Activated CD4-positive, alpha-beta T cell treated with anti-CD3 and anti-CD28 coated beads for 1 hour (primary cell): ENCODE data around the gene SCGB1D1.

Source experiments
- DNase-seq: peaks from one replicate; pipeline ENCODE4 v3.0.0-alpha.2; 2020

SCGB1D1 gene, protein sequence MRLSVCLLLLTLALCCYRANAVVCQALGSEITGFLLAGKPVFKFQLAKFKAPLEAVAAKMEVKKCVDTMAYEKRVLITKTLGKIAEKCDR

GRCh38 chr11:62190011-62190410, at the start of gene SCGB1D1:
Gene SCGB1D1, plus strand, starts transcription at chr11:62190216. Its CDS starts 69 bp downstream, at chr11:62190285.
- DNase-seq: no peak

GRCh38 chr11:62140304-62141110, 49.5 kb upstream of the SCGB1D1 start:
- no peak for DNase-seq

- DNase-seq: no peak
Measured at GRCh38 chr11:62141111-62142042, 48.6 kb upstream of the SCGB1D1 start.

- peak; percentile 4 for DNase-seq
Measured at GRCh38 chr11:62142043-62142375, 48.0 kb upstream of the SCGB1D1 start.

DNA sequence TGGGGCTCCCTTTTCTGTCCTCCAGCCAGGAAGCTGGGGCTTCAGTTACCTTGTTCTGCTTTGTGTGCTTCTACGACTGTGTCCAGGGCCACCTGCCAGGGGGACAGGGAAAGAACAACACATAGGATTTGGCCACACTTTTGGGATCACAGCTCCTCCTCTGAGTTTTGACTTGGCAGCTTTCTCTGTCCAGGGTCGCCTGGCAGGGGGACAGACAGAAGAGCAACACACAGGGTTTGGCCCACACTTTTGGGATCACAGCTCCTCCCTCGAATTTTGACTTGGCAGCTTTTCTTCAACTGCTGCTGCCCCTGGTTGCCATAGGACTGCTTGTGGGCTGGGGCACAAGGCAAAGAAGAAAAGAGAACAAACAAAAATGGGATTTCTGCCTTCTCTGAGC, 47.1 kb upstream of the SCGB1D1 start:
- peak; percentile 2 for DNase-seq

DNA sequence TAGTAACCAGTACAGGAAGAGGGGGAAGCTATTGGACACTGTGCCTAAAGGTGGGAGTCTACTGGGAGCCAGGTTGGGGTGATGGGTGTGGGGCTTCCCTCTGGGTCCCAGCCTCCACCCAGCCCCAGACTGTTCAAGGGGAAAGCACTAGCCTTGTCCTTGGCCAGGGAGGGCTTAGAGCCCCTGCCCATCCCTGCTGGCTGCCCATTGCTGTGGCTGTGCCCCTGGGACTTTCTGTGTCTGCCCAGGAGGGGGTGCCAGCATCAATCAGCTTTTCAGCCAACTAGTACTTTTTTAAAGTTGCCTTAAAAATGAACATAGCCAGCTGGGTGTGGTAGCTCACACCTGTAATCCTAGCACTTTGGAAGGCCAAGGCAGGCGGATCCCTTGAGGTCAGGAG, 46.3 kb upstream of the SCGB1D1 start:
- peak; percentile 3 for DNase-seq

GRCh38 chr11:62144641-62145255, 45.3 kb upstream of the SCGB1D1 start:
- DNase-seq: peak; percentile 2

GRCh38 chr11:62145261-62145871, 44.6 kb upstream of the SCGB1D1 start:
- no peak for DNase-seq

DNA sequence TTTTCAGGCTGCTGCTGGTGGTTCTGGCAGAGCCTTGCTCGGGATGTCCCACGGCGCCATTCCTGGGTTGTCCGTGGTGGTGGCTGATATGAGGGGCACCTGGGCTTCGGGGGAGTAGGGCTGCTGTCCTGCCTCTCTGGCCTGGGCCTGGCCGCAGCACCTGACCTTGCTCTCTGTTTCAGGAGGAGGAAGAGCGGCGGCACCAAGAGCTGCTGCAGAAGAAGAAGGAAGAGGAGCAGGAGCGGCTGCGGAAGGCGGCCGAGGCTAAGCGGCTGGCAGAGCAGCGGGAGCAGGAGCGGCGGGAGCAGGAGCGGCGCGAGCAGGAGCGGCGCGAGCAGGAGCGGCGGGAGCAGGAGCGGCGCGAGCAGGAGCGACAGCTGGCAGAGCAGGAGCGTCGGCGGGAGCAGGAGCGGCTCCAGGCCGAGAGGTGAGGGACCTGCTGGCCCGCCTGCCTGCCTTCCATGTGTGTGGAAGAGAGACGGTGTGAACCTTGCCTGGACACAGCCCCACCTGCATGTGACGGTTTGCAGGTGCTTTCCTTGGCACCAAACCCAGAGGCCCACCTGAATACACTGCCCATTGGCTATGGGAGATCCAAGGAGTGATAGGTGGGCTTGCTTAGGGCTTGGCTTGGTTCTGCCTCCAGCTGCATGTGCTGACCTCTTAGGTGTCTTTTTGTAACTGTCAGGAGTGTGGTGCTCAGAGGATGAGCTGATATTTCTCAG, 43.4 kb upstream of the SCGB1D1 start:
- DNase-seq: no peak

GRCh38 chr11:62147545-62147944, 42.5 kb upstream of the SCGB1D1 start:
- peak; percentile 5 for DNase-seq

DNA sequence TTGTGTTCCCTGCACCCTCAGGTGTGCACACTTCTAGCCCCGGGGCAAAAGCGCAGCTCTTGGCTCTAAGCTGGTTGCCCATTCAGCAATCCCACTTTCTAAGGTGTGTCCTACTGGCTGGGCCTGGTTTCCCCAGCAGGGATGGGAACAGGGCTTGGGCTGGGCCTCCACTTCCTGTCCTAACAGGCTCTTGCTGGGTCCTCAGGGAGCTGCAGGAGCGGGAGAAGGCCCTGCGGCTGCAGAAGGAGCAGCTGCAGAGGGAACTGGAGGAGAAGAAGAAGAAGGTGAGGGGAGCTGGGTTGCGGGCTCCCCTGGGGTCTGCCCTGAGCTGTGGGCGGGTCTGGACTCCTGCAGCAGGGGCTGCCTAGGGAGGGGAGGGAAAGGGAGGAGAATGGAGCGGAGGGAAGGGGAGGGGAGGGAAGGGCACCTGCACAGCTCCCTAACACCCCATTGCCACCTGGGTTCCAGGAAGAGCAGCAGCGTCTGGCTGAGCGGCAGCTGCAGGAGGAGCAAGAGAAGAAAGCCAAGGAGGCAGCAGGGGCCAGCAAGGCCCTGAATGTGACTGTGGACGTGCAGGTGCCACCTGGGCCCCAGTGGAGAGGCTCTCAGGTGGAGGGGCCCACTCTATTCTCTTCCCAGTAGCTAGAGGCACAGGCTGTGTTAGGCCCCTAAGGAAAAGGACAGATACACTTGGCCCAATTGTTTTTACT, 41.6 kb upstream of the SCGB1D1 start:
- DNase-seq: no peak

DNA sequence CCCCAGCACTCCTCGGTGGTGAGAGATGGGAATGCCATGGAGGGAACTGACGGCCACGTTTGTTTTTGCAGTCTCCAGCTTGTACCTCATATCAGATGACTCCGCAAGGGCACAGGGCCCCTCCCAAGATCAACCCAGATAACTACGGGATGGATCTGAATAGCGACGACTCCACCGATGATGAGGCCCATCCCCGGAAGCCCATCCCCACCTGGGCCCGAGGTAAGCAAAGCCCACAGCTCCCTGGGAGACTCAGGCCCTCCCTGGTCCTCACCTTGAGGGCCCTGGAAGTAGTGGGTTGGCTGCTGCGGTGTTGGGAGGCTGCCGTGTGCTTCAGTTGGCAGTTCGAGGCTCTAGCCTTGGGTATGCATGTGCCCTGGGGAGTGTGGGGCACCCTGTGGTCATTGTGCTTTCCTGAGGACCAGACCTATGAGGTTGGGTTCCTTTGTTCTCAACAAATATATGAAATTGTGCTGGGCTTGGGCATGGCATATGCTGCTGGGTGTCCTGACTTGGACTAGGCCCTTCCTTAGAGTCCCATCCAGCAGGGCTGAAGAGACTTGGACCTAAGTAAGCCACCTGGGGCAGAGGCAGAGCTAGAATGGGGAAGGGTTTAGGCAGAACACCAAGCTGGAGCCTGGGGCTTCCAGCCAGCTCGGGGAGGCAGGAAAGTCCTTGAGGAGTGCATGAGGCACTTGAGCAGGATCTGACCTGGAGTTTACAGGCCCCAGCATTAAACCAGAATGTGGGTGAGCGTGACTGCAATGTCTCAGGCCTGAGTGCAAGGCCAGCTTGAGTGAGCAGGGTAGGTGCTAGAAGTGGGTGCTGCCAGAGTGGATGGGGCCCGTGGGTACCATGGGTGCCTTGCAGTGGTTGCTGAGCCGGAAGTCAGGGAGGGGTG, 39.8 kb upstream of the SCGB1D1 start:
- peak; percentile 0 for DNase-seq

GRCh38 chr11:62150887-62151736, 38.9 kb upstream of the SCGB1D1 start:
- DNase-seq: no peak

DNA sequence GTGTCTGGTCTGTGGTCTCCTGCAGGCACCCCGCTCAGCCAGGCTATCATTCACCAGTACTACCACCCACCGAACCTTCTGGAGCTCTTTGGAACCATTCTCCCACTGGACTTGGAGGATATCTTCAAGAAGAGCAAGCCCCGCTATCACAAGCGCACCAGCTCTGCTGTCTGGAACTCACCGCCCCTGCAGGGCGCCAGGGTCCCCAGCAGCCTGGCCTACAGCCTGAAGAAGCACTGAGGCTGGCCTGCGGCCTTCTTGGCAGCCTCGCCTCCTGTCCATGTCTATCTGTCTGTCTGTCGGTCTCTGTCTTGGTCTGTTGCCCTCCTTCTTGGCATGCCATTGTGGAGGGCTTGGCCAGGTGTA, 38.3 kb upstream of the SCGB1D1 start:
- DNase-seq: no peak

GRCh38 chr11:62152245-62153086, 37.5 kb upstream of the SCGB1D1 start:
- no peak for DNase-seq

DNA sequence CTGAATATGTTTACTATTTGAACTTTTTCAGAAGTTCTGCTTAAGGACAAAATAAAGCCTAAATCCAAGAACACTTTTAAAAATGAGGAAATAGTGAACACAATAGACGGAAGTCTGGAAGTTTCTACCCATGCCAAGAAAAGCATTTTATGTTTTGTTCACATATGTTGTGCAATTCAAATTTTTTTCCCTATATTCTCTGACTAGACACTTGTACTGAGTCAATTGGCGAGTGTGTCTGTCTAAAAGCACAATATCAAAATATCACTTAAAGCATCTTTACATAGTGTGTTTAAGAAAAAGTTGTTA, 37.0 kb upstream of the SCGB1D1 start:
- no peak for DNase-seq

GRCh38 chr11:62153617-62154016, 36.4 kb upstream of the SCGB1D1 start:
- no peak for DNase-seq

DNA sequence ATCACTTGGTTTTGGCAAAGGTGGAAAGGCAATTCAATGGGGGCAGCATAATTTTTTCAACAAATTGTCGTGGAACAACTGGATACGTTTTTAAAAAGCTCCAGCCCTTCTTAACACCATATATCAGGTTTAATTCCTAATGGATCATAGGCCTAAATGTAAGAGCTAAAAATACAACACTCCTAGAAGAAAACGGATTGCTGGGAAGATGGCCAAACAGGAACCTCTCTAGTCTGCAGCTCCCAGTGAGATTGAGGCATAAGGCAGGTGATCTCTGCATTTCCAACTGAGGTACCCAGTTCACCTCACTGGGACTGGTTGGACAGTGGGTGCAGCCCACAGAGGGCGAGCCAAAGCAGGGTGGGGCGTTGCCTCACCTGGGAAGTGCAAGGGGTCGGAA, 32.4 kb upstream of the SCGB1D1 start:
- no peak for DNase-seq

- no peak for DNase-seq
Measured at GRCh38 chr11:62166371-62166770, 23.6 kb upstream of the SCGB1D1 start.
